Loucy (cell line): ENCODE data around the gene CYP46A1.

Experiments used
- EZH2phosphoT487 ChIP-seq: fragments of 200-600 bp; IDR thresholded peaks from 2 replicates; pipeline ENCODE4 v1.6.1; 2018; ENCODE audit warnings: antibody characterized with exemption, mild to moderate bottlenecking, moderate library complexity, borderline replicate concordance
- TF ChIP-seq, protein P1 (sequence below): fragments of 200-600 bp; sonication (generic); conservative IDR thresholded peaks from 2 replicates; pipeline ENCODE4 v1.5.1; 2014; ENCODE audit warnings: mild to moderate bottlenecking, antibody characterized with exemption, low read length

DNA sequence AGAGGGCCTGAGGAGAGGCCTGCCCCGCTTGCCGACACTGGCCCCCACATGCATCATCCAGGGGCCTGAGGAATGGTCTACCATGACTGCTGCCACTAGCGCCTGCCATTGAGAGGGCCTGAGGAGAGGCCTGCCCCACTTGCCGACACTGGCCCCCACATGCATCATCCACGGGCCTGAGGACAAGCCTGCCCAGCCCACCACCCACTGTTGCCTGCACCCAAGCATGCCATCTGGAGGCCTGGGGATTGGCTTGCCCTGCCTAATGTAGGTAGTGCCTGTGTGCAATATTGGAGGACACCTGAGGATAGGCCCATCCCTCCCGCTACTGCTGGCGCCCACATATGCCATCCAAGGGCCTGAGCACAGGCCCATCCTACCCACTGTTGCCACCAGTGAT lies 24.4 kb downstream of the CYP46A1 start:
- TF ChIP-seq, protein P1, sequence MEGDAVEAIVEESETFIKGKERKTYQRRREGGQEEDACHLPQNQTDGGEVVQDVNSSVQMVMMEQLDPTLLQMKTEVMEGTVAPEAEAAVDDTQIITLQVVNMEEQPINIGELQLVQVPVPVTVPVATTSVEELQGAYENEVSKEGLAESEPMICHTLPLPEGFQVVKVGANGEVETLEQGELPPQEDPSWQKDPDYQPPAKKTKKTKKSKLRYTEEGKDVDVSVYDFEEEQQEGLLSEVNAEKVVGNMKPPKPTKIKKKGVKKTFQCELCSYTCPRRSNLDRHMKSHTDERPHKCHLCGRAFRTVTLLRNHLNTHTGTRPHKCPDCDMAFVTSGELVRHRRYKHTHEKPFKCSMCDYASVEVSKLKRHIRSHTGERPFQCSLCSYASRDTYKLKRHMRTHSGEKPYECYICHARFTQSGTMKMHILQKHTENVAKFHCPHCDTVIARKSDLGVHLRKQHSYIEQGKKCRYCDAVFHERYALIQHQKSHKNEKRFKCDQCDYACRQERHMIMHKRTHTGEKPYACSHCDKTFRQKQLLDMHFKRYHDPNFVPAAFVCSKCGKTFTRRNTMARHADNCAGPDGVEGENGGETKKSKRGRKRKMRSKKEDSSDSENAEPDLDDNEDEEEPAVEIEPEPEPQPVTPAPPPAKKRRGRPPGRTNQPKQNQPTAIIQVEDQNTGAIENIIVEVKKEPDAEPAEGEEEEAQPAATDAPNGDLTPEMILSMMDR, result no peak
- TF ChIP-seq EZH2phosphoT487, result no peak
